Measurements from ENCODE around the gene PARD3.

DNA sequence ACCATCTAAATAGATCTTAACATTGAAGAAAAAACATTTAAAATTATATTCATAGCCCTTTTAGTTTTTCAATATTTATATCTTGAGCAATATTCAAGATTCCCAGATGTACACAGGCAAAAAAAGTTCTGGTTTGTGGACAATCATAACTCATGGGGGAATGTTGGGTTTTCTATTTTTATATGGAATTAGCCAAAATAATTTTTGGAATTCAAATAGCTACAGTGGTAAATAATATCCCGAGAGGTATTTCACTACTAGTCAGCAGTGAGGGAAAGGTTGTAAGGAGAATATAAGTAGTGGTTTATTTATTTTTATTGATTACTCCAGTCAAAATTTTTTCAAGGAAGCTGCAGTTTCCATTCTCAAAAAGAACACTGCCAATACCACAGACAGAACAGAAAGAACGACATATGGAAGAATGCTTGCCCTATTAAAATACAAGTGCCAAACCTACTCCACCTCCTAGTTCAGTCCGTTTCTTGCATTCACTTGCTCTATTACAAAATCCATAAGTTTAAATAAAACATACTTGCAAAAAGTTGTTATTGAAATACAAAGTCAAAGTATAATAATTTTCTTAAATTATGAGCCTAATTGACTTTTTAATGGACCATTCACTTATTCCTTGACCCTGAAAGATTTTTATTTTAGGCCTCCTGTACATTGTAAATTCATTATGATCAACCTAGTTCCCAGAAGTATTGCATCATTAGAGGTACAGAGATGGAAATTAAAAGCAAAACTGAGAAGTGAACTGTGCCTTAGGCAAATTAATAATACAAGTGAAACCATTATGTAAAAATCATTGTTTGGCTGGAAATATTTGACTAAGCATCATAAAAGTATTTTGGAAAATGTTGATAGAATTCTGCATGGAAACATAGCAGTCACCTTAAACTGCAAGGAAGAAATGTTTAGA lies 533.2 kb downstream of the PARD3 start:
- TF ChIP-seq, protein P1, sequence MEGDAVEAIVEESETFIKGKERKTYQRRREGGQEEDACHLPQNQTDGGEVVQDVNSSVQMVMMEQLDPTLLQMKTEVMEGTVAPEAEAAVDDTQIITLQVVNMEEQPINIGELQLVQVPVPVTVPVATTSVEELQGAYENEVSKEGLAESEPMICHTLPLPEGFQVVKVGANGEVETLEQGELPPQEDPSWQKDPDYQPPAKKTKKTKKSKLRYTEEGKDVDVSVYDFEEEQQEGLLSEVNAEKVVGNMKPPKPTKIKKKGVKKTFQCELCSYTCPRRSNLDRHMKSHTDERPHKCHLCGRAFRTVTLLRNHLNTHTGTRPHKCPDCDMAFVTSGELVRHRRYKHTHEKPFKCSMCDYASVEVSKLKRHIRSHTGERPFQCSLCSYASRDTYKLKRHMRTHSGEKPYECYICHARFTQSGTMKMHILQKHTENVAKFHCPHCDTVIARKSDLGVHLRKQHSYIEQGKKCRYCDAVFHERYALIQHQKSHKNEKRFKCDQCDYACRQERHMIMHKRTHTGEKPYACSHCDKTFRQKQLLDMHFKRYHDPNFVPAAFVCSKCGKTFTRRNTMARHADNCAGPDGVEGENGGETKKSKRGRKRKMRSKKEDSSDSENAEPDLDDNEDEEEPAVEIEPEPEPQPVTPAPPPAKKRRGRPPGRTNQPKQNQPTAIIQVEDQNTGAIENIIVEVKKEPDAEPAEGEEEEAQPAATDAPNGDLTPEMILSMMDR (conservative IDR thresholded peaks at IDR 0.05; ENCODE audit: low read length) = no peak
- no peak for TF ChIP-seq EZH2phosphoT487 (IDR thresholded peaks at IDR 0.05; ENCODE audit: borderline replicate concordance)

All from Loucy (cell line).